BJ (cell line): ENCODE measurements around the gene MRPS2. TPM values are rescaled to one million over a fixed set of nuclear protein-coding genes. Genes with fewer than 3 reads are reported as not detected.
"Not testable (repeated sequence)": the region's sequence is repeated elsewhere in the genome, so short reads cannot be mapped to it uniquely, and the experiment has no call there.

Experiments
- CTCF ChIA-PET: fragments of 350-600 bp; formaldehyde crosslinking; extraction: SDS; loops from one replicate; lab custom pipeline; 2021; ENCODE audit warnings: antibody characterized with exemption, inconsistent platforms; lab: Yijun Ruan, JAX
- POLR2A ChIA-PET: fragments of 300-600 bp; sonication (Branson Sonifier 250); formaldehyde crosslinking; extraction: SDS; loops from one replicate; lab custom pipeline; 2021; ENCODE audit warnings: antibody characterized with exemption; lab: Charles Lee
- DNase-seq: peaks from one replicate; pipeline ENCODE4 v3.0.0-alpha.2; 2011; ENCODE audit warnings: low read depth
- H3K27me3 ChIP-seq: 2 replicates; pipeline ENCODE4 v1.6.0; 2011; ENCODE audit warnings: low read length; ENCODE audit not compliant: control insufficient read depth, insufficient read depth
- H3K36me3 ChIP-seq: 2 replicates; pipeline ENCODE4 v1.5.1; 2011; ENCODE audit warnings: low read length; ENCODE audit not compliant: control insufficient read depth, insufficient read depth
- H3K4me3 ChIP-seq: 2 replicates; pipeline ENCODE4 v1.5.1; 2011; ENCODE audit warnings: low read depth, mild to moderate bottlenecking, control low read depth, low read length
- CTCF ChIP-seq: IDR thresholded peaks from 2 replicates; pipeline ENCODE4 v1.5.1; 2011; ENCODE audit warnings: low read depth, mild to moderate bottlenecking, control low read depth, inconsistent platforms, low read length, moderate library complexity; ENCODE audit not compliant: insufficient read depth
- polyA plus RNA-seq: library from polyadenylated mRNA; depleted of rRNA; stranded (reverse); fragments of >200 nt; gene quantifications from 2 replicates; pipeline ENCODE4 v1.2.3, GENCODE V29; 2011

The MRPS2 gene
- polyA plus RNA-seq, 1 experiment, result 102 TPM

DNA sequence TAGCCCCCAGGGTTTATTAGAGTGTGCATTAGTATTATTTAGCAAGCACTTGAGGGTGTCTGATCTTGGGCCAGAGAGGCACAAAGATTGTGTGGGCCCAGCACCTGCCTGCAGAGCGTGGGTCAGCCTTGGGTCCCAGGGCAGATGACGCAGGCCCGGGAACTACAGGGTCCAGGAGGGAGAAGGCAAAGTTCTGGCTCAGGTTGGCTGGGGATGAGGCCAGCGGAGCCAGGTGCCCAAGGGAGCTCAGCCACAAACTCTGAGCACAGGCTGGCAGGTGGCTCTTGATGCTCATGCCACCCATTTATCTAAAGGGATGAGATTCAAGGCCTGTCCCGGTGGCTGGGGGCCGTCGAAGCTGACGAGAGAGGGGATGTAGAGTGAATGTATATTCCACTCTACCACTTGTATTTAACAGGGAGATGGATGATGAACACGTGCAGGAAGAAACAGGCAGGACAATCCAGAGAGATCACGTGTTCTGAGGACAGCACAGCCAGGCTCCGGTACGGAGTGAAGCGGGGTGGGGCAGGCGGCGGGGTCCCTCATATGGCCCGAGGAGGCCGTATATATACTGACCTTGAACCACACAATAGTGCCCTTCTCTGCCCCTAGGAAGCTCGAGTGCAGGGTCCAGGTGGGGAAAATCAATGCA is 44.6 kb downstream of the MRPS2 start:
- no peak for DNase-seq
- Histone ChIP-seq H3K4me3 (no peak overlapping the region), H3K36me3 (no peaks in the 10 kb centered on the region), H3K27me3 (no peaks in the 10 kb centered on the region)
- POLR2A ChIA-PET, result no interaction called here
- no peak for TF ChIP-seq CTCF
- CTCF ChIA-PET, result no interaction called here

DNA sequence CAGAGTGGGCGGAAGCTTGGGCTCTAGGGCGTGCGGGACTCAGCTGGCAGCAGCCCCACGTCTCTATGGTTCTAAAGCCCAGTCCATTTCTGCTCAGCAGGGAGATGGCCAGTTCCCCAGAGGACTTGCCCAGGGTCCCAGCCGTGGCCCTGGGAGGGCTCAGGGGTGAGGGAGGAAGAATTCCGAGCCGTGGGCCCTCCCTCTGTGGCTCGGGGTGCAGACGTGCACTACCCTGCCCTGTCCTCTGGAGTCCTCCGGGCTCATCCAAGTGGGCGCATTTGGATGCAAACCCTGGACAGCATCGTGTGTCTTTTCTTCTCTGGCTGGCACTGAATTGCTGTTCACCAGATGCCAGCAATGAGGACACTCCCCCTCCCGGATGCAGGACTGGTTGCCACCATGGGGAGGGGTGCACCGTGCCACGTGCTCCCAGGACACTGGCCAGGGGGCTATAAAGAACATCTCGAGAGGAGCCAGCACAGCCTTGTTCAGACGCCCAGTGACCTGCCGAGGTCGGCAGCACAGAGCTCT is 45.2 kb downstream of the MRPS2 start, which contains the start of gene OBP2A:
Gene OBP2A, plus strand, starts transcription at position 481 of the 531 bp plus-strand sequence. CDS start 55 bp downstream, outside the sequence.
- CTCF ChIA-PET, H3K36me3 ChIP-seq, POLR2A ChIA-PET, DNase-seq, H3K4me3 ChIP-seq, H3K27me3 ChIP-seq: not testable (repeated sequence)

DNA sequence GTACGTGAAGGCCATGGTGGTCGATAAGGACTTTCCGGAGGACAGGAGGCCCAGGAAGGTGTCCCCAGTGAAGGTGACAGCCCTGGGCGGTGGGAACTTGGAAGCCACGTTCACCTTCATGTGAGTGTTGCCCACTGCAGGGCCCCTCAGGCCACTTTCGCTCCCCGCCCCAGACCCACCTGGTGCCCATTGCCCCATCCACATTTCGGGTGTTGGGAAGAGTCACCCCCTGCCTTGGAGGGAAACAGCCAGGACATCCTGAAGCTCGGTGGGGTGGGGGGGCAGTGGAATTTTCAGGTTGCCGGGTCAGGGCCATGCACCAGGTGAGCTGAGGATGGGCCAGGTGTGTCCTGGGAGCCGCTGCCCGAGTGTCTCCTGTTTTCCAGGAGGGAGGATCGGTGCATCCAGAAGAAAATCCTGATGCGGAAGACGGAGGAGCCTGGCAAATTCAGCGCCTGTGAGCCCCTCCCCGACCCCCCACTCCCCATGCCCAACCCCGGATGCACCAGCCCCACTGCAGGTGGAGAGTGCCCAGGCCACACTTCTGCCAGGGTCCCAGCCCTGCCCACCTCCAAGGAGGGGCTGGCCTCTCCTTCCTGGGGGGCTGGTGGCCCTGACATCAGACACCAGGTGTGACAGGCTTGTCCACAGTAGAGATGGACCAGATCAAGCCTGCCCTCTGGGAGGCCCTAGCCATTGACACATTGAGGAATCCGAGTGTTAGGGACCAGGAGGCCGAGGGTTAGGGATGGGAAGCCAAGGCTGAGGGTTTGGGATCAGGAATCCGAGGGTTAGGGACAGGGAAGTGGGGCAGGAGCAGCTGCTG is 46.5 kb downstream of the MRPS2 start:
- DNase-seq, POLR2A ChIA-PET, H3K36me3 ChIP-seq, H3K27me3 ChIP-seq, H3K4me3 ChIP-seq, CTCF ChIA-PET: not testable (repeated sequence)

DNA sequence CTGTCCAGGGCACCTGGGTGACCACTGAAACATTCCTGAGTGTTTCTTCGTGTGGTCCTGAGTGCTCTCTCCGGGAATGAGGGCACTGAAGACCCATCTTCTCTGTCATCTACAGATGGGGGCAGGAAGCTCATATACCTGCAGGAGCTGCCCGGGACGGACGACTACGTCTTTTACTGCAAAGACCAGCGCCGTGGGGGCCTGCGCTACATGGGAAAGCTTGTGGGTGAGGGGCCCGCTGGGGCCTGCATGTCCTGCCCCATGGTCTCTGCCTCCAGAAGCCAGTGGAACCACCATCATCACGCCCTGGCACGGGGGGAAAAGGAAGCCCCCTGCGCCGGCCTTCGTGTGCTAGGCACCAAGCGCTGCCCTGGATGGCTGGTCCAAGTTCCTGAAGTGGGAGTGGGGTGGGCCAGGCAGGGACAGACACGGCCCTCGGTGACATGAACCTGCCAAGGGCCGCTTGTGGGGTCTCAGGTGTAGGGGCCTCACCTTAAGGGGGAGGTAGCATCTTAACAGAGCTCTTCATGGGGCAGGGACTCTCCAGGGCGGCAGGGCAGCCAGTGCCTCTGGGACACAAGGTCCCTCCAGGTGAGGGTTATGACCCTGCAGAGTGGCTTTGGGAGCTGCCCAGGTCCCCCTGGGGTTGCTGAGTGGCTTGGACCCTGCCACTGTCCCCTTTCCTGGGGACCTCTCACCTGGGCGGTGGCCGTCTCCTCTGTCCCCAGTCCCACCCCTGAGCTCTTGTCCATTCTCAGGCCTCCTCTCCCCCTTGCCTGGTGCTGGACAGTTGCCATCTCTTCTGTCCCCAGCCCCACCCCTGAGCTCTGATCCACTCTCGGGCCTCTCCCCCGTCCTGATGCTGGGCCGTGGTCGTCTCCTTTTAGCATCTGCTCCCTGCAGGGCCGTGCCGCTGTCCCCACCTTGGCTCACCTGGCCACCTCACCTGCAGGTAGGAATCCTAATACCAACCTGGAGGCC is 47.6 kb downstream of the MRPS2 start:
- H3K4me3 ChIP-seq, result no peak overlapping the region
- H3K36me3 ChIP-seq, result no peaks in the 10 kb centered on the region
- no peak for TF ChIP-seq CTCF
- ChIA-PET POLR2A (no interaction called here), CTCF (no interaction called here)
- no peak for DNase-seq
- no peaks in the 10 kb centered on the region for H3K27me3 ChIP-seq

DNA sequence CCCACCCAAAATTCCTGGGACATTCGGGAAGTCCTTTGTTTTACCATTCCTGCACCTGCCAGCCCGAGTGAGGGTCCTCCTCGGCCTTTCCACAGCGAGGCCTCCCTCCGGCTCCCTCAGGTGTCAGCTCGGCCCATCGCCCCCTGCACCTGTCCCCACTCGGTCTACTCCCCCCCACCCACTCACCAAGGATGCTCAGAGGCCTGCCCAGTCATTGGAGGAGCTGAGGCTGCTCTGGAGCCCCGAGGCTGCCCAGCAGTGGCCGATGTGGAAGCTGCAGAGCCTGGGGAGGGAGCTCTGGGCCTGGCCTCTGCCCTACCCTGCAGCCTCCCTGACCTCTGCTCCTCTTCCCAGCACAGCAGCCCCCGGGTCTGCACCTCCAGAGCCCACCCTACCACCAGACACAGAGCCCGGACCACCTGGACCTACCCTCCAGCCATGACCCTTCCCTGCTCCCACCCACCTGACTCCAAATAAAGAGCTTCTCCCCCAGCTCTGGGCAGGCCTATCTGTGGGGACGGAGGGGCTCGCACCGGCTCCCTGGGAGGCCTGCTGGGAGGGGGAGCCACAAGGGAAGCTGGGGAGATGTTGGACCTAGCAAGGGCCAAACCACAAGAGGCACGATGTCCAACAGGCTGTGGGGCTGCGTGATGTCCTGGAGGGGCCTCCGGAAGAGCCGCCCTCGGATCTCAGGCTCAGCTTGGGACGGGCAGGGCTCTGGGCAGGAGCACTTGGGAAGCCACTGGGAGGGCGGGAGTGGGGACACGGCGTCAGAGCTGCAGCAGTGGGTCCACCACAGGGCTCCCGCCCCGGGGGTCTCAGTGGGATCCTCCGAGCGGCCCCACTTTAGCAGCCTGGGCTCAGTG is 49.2 kb downstream of the MRPS2 start:
- H3K36me3 ChIP-seq, H3K27me3 ChIP-seq, H3K4me3 ChIP-seq, DNase-seq, POLR2A ChIA-PET: not testable (repeated sequence)
- CTCF ChIA-PET, result interaction anchor here (0.6 kb wide), 1 partner anchor 38 kb away, joined by 3 read pairs; no protein-coding TSS in a partner anchor
